Measurements from ENCODE around the gene EEF2.

DNA sequence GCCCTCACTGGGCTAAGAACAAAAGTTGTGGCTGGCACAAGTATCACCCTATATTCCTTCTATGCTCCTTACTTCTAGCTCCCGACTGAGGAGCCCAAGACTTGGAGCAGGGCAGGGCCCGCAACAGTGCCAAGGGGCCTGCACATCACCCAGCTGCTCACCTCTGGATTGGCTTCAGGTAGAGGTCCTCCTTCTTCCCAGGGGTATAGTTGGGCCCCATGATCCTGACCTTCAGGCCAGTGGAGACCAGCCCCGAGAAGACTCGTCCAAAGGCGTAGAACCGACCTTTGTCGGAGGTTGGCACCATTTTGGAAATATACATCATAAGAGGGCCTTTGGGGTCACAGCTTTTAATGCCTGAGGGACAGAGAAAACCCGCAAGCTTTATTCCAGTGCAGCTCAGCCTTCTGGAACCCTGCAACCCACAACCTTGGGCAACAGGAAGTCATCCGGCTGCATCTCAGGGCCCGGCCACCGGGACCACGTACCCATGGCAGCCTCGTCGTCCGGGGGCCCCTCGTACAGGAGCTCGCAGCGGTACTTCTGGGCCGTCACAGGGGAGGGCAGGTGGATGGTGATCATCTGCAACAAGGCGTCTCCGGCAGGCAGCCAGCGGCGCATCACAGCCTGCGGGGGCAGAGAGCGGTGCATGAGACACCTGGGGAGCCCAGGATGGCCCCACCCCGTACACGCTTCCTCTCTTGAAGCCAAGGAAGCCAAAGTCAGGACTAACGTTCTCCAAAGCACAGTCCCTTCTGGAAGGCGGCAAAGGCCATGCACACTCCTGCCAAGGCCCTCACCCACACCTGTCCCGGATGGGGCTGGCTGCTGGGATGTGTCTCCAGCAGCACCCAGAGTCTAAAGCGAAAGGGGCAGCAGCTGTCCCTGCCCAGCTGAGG lies 4.7 kb downstream of the EEF2 start:
- TF ChIP-seq, protein P1, sequence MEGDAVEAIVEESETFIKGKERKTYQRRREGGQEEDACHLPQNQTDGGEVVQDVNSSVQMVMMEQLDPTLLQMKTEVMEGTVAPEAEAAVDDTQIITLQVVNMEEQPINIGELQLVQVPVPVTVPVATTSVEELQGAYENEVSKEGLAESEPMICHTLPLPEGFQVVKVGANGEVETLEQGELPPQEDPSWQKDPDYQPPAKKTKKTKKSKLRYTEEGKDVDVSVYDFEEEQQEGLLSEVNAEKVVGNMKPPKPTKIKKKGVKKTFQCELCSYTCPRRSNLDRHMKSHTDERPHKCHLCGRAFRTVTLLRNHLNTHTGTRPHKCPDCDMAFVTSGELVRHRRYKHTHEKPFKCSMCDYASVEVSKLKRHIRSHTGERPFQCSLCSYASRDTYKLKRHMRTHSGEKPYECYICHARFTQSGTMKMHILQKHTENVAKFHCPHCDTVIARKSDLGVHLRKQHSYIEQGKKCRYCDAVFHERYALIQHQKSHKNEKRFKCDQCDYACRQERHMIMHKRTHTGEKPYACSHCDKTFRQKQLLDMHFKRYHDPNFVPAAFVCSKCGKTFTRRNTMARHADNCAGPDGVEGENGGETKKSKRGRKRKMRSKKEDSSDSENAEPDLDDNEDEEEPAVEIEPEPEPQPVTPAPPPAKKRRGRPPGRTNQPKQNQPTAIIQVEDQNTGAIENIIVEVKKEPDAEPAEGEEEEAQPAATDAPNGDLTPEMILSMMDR (IDR thresholded peaks at IDR 0.05) = no peak
- TF ChIP-seq POLR2A (IDR thresholded peaks at IDR 0.05) = no peak

Data from vagina (tissue), 2 donors.